Cardiac muscle cell (in vitro differentiated cells and primary cell): ENCODE results near the gene BHLHE23. TPM values are rescaled to one million over a fixed set of nuclear protein-coding genes. Genes with fewer than 3 reads are reported as not detected.

Source experiments
- DNase-seq, 2 donors: peaks; one replicate each; pipeline versions ENCODE4 v3.0.0 to v3.0.0-alpha.2; 2010 to 2017; ENCODE audit warnings: low read depth in 1 of 2, low spot score in 1 of 2
- H3K27ac ChIP-seq: fragments of 200-600 bp; sonication (generic); 2 replicates; pipeline ENCODE4 v1.5.1; 2016
- H3K27me3 ChIP-seq: fragments of 200-600 bp; sonication (generic); 2 replicates; pipeline ENCODE4 v1.6.0; 2016; ENCODE audit warnings: control low read depth
- H3K36me3 ChIP-seq: fragments of 200-600 bp; sonication (generic); 2 replicates; pipeline ENCODE4 v1.5.1; 2016; ENCODE audit warnings: control low read depth
- H3K4me1 ChIP-seq: fragments of 200-600 bp; sonication (generic); 2 replicates; pipeline ENCODE4 v1.8.1; 2017; ENCODE audit warnings: low read depth, mild to moderate bottlenecking, mixed run types
- H3K4me3 ChIP-seq: fragments of 200-600 bp; sonication (generic); 2 replicates; pipeline ENCODE4 v1.5.1; 2016; ENCODE audit warnings: mild to moderate bottlenecking
- H3K9me3 ChIP-seq: fragments of 200-600 bp; sonication (generic); 2 replicates; pipeline ENCODE4 v1.5.1; 2017; ENCODE audit warnings: low read depth, mild to moderate bottlenecking, control low read depth
- CTCF ChIP-seq: IDR thresholded peaks from 2 replicates; pipeline ENCODE4 v1.5.1; 2012; ENCODE audit warnings: low read depth, mild to moderate bottlenecking, low read length
- polyA plus RNA-seq: library from polyadenylated mRNA; unstranded; fragments of >200 nt; fragmentation: Nextera tagmentation; extraction: Ambion mirVana; gene quantifications from 2 replicates; pipeline ENCODE4 v1.2.1, GENCODE V29; 2016
- total RNA-seq: library from RNA; depleted of rRNA; stranded (reverse); fragments of >200 nt; gene quantifications from 2 replicates; pipeline ENCODE4 v1.2.3, GENCODE V29; 2016

The BHLHE23 gene
- total and polyA plus RNA-seq, 2 experiments from 2014 or later = not detected

- Histone ChIP-seq H3K27ac (no peak overlapping the region), H3K4me1 (peaks cover 3% of the 10 kb centered on the region), H3K4me3 (no peak overlapping the region), H3K27me3 (peaks cover 97% of the 10 kb centered on the region), H3K9me3 (no peaks in the 10 kb centered on the region), H3K36me3 (no peaks in the 10 kb centered on the region)
- no peak for DNase-seq
- TF ChIP-seq CTCF = no peak
Measured at GRCh38 chr20:63002511-63002910, 4.3 kb downstream of the BHLHE23 start.

GRCh38 chr20:63000958-63001357 is 5.8 kb downstream of the BHLHE23 start:
- DNase-seq = no peak
- H3K27me3 ChIP-seq = peaks cover 97% of the 10 kb centered on the region
- H3K4me1 ChIP-seq = peaks cover 3% of the 10 kb centered on the region
- no peaks in the 10 kb centered on the region for H3K36me3 ChIP-seq
- no peaks in the 10 kb centered on the region for H3K9me3 ChIP-seq
- H3K4me3 ChIP-seq = no peak overlapping the region
- no peak overlapping the region for H3K27ac ChIP-seq
- TF ChIP-seq CTCF = no peak

- no peak for DNase-seq
- no peak for TF ChIP-seq CTCF
- Histone ChIP-seq H3K36me3 (no peaks in the 10 kb centered on the region), H3K4me3 (no peak overlapping the region), H3K4me1 (peaks cover 3% of the 10 kb centered on the region), H3K27ac (no peak overlapping the region), H3K27me3 (peaks cover 92% of the 10 kb centered on the region), H3K9me3 (no peaks in the 10 kb centered on the region)
Measured at GRCh38 chr20:63000036-63000435, 6.7 kb downstream of the BHLHE23 start.

GRCh38 chr20:62999580-62999979 is 7.2 kb downstream of the BHLHE23 start:
- Histone ChIP-seq H3K4me1 (no peaks in the 10 kb centered on the region), H3K4me3 (no peak overlapping the region), H3K27me3 (peaks cover 91% of the 10 kb centered on the region), H3K36me3 (no peaks in the 10 kb centered on the region), H3K27ac (no peak overlapping the region), H3K9me3 (no peaks in the 10 kb centered on the region)
- no peak for TF ChIP-seq CTCF
- no peak for DNase-seq

- H3K27me3 ChIP-seq = peaks cover 79% of the 10 kb centered on the region
- no peak overlapping the region for H3K4me3 ChIP-seq
- no peak for DNase-seq
- TF ChIP-seq CTCF = no peak
- no peaks in the 10 kb centered on the region for H3K36me3 ChIP-seq
- no peaks in the 10 kb centered on the region for H3K9me3 ChIP-seq
- no peaks in the 10 kb centered on the region for H3K4me1 ChIP-seq
- H3K27ac ChIP-seq = no peak overlapping the region
Measured at GRCh38 chr20:62998449-62998848, 8.3 kb downstream of the BHLHE23 start.
